HG03469 (cell line): Measurements from ENCODE around the gene KIAA0753.

Experiments
- ATAC-seq: cut with Tn5 transposase; IDR thresholded peaks from one replicate; pipeline ENCODE4 v1.9.1; 2021; ENCODE audit warnings: mild to moderate bottlenecking, moderate library complexity, moderate number of reproducible peaks; ENCODE audit not compliant: unreplicated experiment

KIAA0753 gene

DNA sequence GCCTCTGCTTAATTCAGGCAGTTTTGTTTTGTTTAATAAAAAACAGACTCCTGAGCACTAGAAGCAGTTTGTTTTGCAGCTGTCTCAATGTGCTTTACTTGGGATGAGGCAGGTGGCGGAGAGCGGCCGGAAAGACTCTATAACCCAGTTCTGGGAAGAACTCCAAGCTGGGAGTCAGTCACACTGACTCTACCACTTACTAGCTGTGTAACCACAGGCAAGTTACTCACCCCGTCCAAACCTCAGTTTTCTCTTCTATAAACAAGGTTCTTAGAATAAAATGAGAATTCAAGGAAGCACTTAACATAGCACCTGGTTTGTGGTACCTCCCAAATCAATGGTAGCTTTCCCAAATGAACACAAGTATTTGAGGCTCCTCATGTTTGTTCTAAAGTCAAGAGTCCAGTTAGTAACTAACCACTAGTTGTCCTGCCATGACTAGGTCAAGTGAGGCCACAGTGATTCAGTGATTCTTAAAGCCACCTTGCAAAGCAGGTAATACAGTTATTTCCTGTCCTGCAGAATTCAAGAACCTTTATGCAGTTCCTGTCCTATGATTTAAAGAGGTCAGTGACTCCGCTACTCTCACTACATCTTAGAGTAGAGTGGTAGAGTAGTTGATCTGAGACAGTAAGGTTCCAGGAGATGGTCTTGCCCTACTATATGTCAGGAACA, 3.1 kb upstream of the KIAA0753 start:
- no peak for ATAC-seq

- no peak for ATAC-seq
Observed at GRCh38 chr17:6642592-6642991, 2.1 kb upstream of the KIAA0753 start.

DNA sequence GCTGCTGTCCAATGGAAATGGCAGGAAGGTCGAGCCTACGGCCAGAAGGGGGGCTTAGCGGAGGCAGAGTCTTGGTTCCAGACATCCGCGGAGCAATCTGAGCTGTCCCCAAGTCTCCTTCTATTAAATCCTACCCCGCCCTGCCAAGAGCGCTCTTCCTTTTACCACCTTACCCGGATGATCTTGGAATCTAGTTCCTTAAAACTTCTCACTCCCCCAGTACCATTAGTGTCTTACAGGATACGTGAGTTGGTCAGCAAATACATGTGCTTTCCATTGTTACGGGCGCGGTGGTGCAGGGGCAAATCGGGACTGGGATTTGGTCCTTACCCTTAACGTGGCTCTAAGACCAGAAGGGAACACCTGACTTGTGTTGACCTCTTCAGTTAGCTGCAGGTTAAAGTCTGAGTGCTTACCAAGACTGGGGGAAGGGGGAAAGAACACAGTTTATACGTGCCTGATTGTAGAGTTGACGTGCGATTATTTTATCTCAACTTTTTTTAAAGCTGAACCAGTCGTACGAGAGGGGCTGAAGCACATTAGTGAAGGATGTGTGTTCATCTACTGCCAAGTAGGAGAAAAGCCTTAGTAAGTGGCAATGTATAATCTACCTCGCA, 844 bp upstream of the KIAA0753 start:
- ATAC-seq = no peak

- ATAC-seq = no peak
Observed at GRCh38 chr17:6639586-6640535, 650 bp downstream of the KIAA0753 start.

- ATAC-seq = no peak
Observed at GRCh38 chr17:6639014-6639585, 1.4 kb downstream of the KIAA0753 start.

- no peak for ATAC-seq
Observed at GRCh38 chr17:6638046-6638908, 2.2 kb downstream of the KIAA0753 start.

GRCh38 chr17:6637458-6637840, 3.1 kb downstream of the KIAA0753 start:
- no peak for ATAC-seq

DNA sequence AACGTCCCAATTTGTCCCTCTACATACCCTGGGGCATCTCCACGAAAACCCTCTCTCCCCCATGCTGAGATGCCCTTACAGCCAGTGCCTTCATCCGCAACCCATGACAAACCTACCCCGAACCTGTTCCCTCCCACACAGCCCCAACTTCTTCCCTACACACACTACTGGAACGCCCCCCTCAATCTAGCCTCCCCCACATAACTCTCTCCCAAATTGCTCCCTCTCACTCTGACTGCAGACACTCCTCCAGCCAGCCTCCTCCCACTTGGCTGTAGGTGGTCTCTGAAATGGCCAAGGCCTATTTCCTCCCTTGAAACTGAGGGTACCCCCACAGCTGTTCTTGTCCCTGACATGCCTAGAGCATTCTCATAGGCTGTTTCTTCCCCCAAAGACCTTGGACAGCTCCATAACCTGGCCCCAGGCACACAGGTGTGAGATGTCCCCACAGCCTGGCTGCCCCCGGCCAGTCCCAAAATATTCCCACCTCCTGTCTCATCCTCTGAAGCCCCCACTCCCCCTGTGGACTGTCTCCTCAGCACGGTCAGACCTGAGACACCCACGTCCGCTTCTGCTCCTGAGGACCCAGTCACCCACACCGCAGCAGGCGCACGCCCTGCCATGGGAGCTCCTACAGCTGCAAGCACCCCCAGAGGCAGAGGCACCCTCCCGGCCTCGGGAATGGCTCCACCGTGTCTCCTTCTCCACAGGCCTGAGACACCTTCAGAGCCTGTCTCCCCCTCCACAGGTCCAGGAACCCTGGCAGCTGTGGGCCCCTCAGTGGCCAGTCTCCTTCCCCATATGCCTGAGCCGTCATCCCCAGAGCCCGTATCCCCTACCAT, 3.7 kb downstream of the KIAA0753 start:
- no peak for ATAC-seq

GRCh38 chr17:6636105-6636504, 4.4 kb downstream of the KIAA0753 start:
- no peak for ATAC-seq

- no peak for ATAC-seq
Observed at GRCh38 chr17:6633263-6633662, 7.2 kb downstream of the KIAA0753 start.

DNA sequence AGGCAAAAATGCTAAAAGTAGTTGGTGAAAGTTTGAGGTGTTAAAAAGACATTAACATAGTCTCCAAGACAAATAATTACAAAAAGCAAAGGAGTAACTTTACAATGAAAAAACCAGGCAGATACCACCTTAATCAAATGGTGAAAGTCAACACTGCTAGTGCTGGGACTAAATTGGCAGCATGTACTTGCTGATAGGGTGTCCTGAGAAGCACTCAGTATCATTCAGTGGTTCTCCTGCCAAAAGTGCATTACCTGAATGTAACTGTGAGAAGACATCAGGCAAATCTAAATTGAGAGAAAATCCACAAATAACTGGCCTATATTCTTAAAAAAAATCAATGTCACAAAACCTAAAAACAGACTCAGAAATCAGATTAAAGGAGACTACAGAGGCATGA, 8.0 kb downstream of the KIAA0753 start:
- ATAC-seq = no peak

DNA sequence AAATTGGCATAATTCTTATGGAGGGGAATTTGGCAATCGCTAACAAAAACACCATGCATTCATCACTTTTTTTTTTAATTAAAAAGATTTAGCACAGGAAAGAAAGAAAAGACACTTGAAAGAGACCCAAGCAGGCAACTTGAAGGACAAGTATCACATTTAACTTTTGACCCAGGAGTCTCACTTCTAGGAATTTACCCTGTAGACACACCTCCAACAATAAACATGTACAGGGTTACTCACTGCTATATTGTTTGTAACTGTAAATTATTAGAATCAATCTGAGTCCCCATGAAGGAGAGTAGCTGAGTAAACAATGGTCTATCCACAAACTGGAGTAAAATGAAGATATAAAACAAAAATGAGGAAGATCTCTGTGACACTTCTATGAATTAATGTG, 10.1 kb downstream of the KIAA0753 start:
- no peak for ATAC-seq

- ATAC-seq = no peak
Observed at GRCh38 chr17:6627019-6627418, 13.5 kb downstream of the KIAA0753 start.

- no peak for ATAC-seq
Observed at GRCh38 chr17:6626616-6627015, 13.9 kb downstream of the KIAA0753 start.

- ATAC-seq = no peak
Observed at GRCh38 chr17:6623941-6624340, 16.6 kb downstream of the KIAA0753 start.

GRCh38 chr17:6611231-6611630, 29.3 kb downstream of the KIAA0753 start:
- ATAC-seq = no peak

DNA sequence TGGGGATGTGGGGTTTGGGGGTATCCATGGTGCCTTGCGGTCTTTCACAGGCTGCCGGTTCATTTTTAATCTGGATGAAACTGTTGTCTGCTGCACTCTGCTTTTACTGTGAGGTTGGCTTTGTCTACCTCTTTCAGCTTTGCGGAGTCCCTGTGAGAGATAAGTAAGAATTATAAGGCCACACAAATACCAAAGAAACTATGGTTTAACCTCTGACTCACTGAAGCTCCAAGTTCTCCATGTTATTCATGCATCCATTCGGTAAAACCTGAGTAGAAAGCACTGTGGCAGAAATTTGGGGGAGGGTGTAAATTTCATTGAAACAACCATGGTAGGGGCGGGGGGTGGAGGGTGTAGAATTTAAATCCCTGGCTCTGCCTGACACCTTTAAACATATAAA, 30.5 kb downstream of the KIAA0753 start:
- ATAC-seq = no peak

GRCh38 chr17:6608321-6608720, 32.2 kb downstream of the KIAA0753 start:
- ATAC-seq = no peak

DNA sequence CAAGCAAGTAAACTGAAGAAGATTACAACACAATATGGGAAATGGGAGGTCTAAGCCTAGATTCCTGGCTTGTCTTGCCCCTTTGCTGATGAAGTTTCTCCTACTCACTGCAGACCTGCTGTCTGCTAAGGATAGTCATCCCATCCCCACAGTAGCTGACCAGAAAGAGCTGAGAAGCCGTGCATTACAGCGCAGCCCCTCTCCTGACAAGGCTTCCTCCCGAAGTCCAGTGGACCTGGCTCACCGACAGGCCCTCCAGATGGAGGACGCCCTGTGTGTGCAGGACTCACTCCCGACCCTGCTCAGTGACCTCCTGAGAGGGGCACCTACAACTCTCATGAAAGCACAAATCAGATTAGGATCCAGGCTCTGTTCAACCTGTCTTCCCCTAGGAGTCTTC, 35.4 kb downstream of the KIAA0753 start:
- ATAC-seq = no peak
